Measurements from ENCODE around the gene STYK1.

DNA sequence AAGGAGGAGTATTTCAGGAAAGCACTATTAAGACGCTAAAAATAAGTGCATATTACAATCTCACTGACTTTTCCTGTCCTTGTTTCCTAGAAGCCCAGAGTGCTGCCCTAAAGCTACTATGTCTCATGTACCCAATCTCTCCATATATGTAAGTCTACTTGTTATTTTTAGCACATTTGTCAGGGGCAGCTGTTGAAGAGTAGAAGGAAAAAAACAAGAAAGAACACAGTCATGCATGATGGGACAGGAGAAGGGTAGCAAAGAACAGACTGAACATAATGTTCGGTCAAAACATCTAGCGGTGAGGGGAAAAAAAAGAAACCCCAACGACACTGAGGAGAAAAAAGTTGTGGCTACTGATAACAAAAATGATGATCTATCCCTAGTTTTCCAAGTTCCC lies 35.0 kb upstream of the STYK1 start:
- TF ChIP-seq EP300 (IDR thresholded peaks at IDR 0.05) (no peak), POLR2A (IDR thresholded peaks at IDR 0.05) (no peak)
- TF ChIP-seq, protein P1, sequence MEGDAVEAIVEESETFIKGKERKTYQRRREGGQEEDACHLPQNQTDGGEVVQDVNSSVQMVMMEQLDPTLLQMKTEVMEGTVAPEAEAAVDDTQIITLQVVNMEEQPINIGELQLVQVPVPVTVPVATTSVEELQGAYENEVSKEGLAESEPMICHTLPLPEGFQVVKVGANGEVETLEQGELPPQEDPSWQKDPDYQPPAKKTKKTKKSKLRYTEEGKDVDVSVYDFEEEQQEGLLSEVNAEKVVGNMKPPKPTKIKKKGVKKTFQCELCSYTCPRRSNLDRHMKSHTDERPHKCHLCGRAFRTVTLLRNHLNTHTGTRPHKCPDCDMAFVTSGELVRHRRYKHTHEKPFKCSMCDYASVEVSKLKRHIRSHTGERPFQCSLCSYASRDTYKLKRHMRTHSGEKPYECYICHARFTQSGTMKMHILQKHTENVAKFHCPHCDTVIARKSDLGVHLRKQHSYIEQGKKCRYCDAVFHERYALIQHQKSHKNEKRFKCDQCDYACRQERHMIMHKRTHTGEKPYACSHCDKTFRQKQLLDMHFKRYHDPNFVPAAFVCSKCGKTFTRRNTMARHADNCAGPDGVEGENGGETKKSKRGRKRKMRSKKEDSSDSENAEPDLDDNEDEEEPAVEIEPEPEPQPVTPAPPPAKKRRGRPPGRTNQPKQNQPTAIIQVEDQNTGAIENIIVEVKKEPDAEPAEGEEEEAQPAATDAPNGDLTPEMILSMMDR (IDR thresholded peaks at IDR 0.05): no peak
